Left lung (tissue), 10 donors: ENCODE results near the gene CHIC2. TPM values are rescaled to one million over a fixed set of nuclear protein-coding genes. Genes with fewer than 3 reads are reported as not detected.
"Not testable (repeated sequence)": the region's sequence is repeated elsewhere in the genome, so short reads cannot be mapped to it uniquely, and the experiment has no call there.

ENCODE experiments used
- ATAC-seq: fragments of 200-7000 bp; cut with Tn5 transposase; one replicate; pipeline ENCODE4 v1.9.1; 2020; ENCODE audit warnings: moderate library complexity
- DNase-seq, 4 donors: peaks; one replicate each; pipeline ENCODE4 v3.0.0-alpha.2; 2013 to 2020
- H3K27ac ChIP-seq, 2 donors: fragments of 200-600 bp; sonication (generic) in 1 of 2; one replicate each; pipeline versions ENCODE4 v1.5.0 to v1.8.0; 2020 to 2021
- H3K27me3 ChIP-seq, 2 donors: fragments of 200-600 bp; sonication (generic) in 1 of 2; one replicate each; pipeline versions ENCODE4 v1.5.0 to v1.8.0; 2020 to 2021
- H3K36me3 ChIP-seq, 2 donors: fragments of 200-600 bp; sonication (generic) in 1 of 2; one replicate each; pipeline versions ENCODE4 v1.5.0 to v1.8.0; 2020 to 2021
- H3K4me1 ChIP-seq, 2 donors: fragments of 200-600 bp; one replicate each; pipeline ENCODE4 v1.8.0; 2021
- H3K4me3 ChIP-seq, 2 donors: fragments of 200-600 bp; sonication (generic) in 1 of 2; one replicate each; pipeline versions ENCODE4 v1.5.0 to v1.8.0; 2020 to 2021; ENCODE audit warnings: mild to moderate bottlenecking in 1 of 2
- H3K9me3 ChIP-seq, 2 donors: fragments of 200-600 bp; sonication (generic) in 1 of 2; one replicate each; pipeline versions ENCODE4 v1.5.0 to v1.8.0; 2020 to 2021
- intact Hi-C, 2 donors: fragments of 100-400 bp; cut with DNase I; formaldehyde crosslinking; loops; one replicate each; pipeline versions ENCODE4 v1.11.2 to v1.14.2; 2022
- polyA plus RNA-seq, 6 donors: library from polyadenylated mRNA; unstranded; fragments of 120-200 nt; gene quantifications; one replicate each; pipeline ENCODE4 v1.2.1, GENCODE V29; 2013; ENCODE audit not compliant: insufficient read length in 6 of 6
- total RNA-seq, 2 donors: library from RNA; stranded (reverse); fragmentation: NEBNext Ultra II Directional; extraction: Animal tissue kit (Norgen Biotek cat#: 25700); gene quantifications; one replicate each; pipeline ENCODE4 v1.2.1, GENCODE V29; 2021
- TF ChIP-seq, protein P1 (sequence below), 2 donors: fragments of 200-600 bp; sonication (generic) in 1 of 2; IDR thresholded peaks; one replicate each; pipeline versions ENCODE4 v1.5.0 to v1.8.0; 2021; ENCODE audit warnings: antibody characterized with exemption in 2 of 2
- donor health status: DM: no; HTN: yes; CAD: no.
- donor health status: DM: no; HTN: no; CAD: no.

Gene CHIC2
- total and polyA plus RNA-seq, 8 donors: 18.5 to 34.9 (median 26.4) TPM

DNA sequence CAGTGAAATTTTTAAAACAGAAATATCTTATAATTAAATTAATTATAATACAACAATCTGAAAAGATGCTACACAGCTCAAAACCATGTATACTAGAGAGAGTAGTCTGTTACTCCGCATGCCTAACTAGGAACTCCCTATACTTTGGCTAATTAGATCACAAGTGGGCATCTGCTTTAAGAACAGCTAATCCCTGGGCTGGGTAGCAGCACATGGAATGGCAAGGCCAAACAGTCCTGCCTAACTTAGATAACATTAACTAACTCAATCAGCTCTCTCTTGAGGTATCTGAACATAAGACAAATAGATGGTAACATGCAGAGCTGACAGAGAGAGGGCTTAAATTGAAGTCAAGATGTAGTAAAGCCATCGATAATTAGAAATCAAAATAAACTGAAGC is 9.9 kb downstream of the CHIC2 start:
- no peak for ATAC-seq

DNA sequence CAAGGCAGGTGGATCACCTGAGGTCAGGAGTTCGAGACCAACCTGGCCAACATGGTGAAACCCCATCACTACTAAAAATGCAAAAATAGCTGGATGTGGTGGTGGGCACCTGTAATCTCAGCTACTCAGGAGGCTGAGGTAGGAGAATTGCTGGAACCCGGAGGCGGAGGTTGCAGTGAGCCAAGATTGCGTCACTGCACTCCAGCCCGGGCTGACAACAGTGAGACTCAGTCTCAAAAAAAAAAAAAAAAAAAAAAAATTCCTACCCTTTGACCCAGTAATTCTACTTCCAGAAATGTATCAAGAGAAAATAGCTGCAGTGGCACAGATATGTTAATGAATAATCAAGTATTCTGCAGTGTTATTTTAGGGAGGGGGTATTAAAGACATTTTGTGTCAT is 11.1 kb downstream of the CHIC2 start:
- H3K27me3 ChIP-seq, ATAC-seq, H3K4me3 ChIP-seq, H3K27ac ChIP-seq, H3K36me3 ChIP-seq, H3K9me3 ChIP-seq, intact Hi-C loops: not testable (repeated sequence)
- H3K4me1 ChIP-seq: peaks cover 0 to 55% of the 10 kb centered on the region in 2 donors
- peak in 1 of 4 donors; percentile 75 for DNase-seq

More for the DNA sequence above, 9.9 kb downstream of the CHIC2 start:
- no peaks in the 10 kb centered on the region for H3K9me3 ChIP-seq
- no peaks in the 10 kb centered on the region for H3K36me3 ChIP-seq
- no peak overlapping the region for H3K4me3 ChIP-seq
- DNase-seq: no peak
- intact Hi-C loops: no loop called here
- H3K4me1 ChIP-seq: peaks cover 0 to 65% of the 10 kb centered on the region in 2 donors
- H3K27me3 ChIP-seq: no peaks in the 10 kb centered on the region
- TF ChIP-seq, protein P1, sequence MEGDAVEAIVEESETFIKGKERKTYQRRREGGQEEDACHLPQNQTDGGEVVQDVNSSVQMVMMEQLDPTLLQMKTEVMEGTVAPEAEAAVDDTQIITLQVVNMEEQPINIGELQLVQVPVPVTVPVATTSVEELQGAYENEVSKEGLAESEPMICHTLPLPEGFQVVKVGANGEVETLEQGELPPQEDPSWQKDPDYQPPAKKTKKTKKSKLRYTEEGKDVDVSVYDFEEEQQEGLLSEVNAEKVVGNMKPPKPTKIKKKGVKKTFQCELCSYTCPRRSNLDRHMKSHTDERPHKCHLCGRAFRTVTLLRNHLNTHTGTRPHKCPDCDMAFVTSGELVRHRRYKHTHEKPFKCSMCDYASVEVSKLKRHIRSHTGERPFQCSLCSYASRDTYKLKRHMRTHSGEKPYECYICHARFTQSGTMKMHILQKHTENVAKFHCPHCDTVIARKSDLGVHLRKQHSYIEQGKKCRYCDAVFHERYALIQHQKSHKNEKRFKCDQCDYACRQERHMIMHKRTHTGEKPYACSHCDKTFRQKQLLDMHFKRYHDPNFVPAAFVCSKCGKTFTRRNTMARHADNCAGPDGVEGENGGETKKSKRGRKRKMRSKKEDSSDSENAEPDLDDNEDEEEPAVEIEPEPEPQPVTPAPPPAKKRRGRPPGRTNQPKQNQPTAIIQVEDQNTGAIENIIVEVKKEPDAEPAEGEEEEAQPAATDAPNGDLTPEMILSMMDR (IDR thresholded peaks at IDR 0.05): no peak
- H3K27ac ChIP-seq: no peak overlapping the region

DNA sequence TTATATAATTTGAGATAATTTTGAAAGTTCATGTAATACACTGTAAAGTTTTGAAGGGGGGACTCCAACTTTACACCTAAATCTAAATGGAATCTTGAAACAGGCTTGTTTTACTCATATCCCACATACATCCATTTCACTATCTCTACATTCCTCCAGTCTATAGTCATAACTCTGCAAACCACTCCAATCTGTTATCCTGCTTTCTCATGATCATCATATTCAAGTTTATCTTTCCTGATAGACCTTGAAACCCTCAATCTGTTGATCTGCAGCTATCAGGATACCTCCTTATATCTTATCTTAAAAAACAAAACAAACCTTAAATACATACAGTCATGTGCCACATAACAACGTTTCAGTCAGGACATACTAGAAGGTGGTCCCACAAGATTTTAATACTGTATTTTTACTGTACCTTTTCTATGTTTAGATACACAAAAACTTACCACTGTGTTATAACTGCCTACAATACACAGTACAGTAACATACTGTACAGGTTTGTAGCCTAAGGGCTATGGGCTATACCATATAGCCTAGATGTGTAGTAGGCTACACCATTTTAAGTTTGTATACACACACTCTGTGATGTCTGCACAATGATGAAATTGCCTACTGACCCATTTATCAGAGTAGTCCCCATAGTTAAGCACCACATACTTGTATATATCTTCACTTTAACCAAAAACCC is 14.0 kb downstream of the CHIC2 start:
- ATAC-seq: no peak
- Histone ChIP-seq H3K9me3 (no peaks in the 10 kb centered on the region), H3K4me1 (peaks cover 0 to 35% of the 10 kb centered on the region in 2 donors), H3K4me3 (no peak overlapping the region), H3K27me3 (no peaks in the 10 kb centered on the region), H3K27ac (no peak overlapping the region), H3K36me3 (peaks cover 0 to 12% of the 10 kb centered on the region in 2 donors)
- TF ChIP-seq, protein P1 (IDR thresholded peaks at IDR 0.05): no peak
- intact Hi-C loops: no loop called here
- no peak for DNase-seq

DNA sequence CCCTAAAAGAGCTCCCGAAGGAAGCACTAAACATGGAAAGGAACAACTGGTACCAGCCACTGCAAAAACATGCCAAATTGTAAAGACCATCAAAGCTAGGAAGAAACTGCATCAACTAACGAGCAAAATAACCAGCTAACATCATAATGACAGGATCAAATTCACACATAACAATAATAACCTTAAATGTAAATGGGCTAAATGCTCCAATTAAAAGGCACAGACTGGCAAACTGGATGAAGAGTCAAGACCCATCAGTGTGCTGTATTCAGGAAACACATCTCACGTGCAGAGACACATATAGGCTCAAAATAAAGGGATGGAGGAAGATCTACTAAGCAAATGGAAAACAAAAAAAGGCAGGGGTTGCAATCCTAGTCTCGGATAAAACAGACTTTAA is 20.8 kb downstream of the CHIC2 start:
- H3K4me3 ChIP-seq, ATAC-seq, H3K27me3 ChIP-seq, H3K27ac ChIP-seq, H3K4me1 ChIP-seq, H3K9me3 ChIP-seq, DNase-seq, intact Hi-C loops: not testable (repeated sequence)
- peaks cover 0 to 38% of the 10 kb centered on the region in 2 donors for H3K36me3 ChIP-seq

DNA sequence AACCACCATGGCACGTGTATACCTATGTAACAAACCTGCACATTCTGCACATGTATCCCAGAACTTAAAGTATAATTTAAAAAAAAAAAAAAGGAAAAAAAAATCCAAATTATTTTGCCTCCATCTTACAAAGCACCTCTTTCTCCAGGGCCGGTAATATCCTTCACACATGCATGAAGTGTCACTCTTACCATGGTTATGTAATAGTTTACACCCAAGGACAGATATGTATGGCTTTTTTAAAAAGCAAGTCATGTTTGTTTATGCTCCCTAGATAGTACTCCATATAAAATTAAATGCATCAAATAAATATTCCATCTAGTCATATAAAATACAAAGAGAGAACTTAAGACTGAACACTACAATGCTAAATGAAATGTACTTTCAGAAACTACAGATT is 22.5 kb downstream of the CHIC2 start:
- Histone ChIP-seq H3K4me1 (no peaks in the 10 kb centered on the region), H3K27ac (no peak overlapping the region), H3K9me3 (no peaks in the 10 kb centered on the region), H3K27me3 (no peaks in the 10 kb centered on the region), H3K4me3 (no peak overlapping the region), H3K36me3 (peaks cover 0 to 37% of the 10 kb centered on the region in 2 donors)
- TF ChIP-seq, protein P1 (IDR thresholded peaks at IDR 0.05): no peak
- DNase-seq: no peak
- no peak for ATAC-seq
- intact Hi-C loops: no loop called here

DNA sequence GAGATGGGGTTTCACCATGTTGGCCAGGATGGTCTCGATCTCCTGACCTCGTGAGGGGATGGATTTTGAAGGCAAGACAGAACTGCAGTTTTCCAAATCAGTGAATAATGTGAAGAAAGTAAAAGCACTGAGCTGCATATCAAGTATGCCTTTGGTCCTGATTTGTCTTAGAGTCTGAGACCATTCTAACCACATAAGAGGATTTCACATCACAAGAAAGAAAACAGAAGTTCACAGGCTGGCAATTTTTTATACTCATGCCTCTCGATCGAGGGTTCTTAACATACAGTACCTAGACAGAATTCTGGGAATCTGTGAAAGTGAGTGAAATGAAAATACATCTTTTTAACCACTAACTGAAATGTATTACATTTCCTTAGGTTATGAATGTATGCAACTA is 23.3 kb downstream of the CHIC2 start:
- TF ChIP-seq, protein P1 (IDR thresholded peaks at IDR 0.05): no peak
- Histone ChIP-seq H3K27ac (no peak overlapping the region), H3K36me3 (peaks cover 0 to 37% of the 10 kb centered on the region in 2 donors), H3K4me1 (no peaks in the 10 kb centered on the region), H3K9me3 (no peaks in the 10 kb centered on the region), H3K4me3 (no peak overlapping the region), H3K27me3 (no peaks in the 10 kb centered on the region)
- intact Hi-C loops: no loop called here
- no peak for DNase-seq
- no peak for ATAC-seq
